ENCODE measurements around the gene RAB11FIP3. TPM values are rescaled to one million over a fixed set of nuclear protein-coding genes. Genes with fewer than 3 reads are reported as not detected.

The RAB11FIP3 gene
- total and polyA plus RNA-seq, 9 of the 15 experiments (the other 6 are each of a cell fraction or from before 2014, with no cell fraction given) = 0.46 to 13.1 (median 4.3) TPM

DNA sequence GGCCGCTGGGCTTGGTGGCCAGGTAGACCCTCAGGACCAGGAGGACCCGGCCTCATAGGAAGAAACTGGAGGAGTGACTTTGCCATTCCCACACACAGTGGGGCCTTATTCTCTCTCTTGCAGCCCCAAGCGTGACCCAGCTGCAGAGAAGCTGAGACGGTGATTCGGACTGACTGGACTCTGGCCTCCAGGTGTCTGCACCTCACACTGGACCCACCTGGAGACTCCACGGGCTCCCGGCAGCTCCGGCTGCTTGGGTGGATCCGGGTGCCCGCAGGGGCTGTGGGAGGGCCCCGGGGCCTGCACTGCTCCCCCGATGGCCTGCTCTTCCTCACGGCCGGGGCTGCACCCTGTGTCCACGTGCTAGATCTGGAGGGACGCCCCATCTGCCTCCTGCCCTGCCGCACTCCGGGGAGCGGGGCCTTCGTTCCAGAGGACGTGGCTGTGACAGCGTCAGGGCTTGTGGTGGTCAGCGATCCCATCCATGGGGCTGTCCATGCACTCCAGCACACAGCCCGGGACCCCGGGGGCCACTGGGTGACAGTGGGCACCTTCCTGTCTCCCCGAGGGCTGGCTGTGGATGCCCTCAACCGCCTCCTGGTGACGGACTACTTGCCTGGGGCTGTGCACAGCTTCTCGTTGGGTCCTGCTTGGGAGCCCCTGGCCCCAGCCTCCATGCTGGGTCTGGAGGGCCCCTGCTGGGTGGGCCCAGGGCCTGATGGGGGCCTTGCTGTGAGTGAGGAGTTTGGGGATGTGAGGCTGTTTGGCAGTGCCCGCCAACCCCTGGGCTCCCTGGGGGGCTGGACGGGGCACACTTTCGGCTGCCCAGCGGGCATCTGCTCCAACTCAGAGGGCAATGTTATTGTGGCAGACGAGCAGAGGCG lies 142.2 kb downstream of the RAB11FIP3 start (continued):
- TF ChIP-seq ETV6 (IDR thresholded peaks at IDR 0.05; ENCODE audit: borderline replicate concordance in 1 of 2, low read depth in 2 of 2, low read length in 1 of 2) = no peak
- no peak for TF ChIP-seq ETV6 (CRISPR knock-in tag; IDR thresholded peaks at IDR 0.05; ENCODE audit: borderline replicate concordance)
- no peak for TF ChIP-seq OTX1 (CRISPR knock-in tag; IDR thresholded peaks at IDR 0.05)
- TF ChIP-seq HNRNPK (IDR thresholded peaks at IDR 0.05; ENCODE audit: low read depth, low read length, poor library complexity, severe bottlenecking) = no peak
- no peak for TF ChIP-seq ZNF41 (CRISPR knock-in tag; conservative IDR thresholded peaks at IDR 0.05)
- TF ChIP-seq, protein P1, sequence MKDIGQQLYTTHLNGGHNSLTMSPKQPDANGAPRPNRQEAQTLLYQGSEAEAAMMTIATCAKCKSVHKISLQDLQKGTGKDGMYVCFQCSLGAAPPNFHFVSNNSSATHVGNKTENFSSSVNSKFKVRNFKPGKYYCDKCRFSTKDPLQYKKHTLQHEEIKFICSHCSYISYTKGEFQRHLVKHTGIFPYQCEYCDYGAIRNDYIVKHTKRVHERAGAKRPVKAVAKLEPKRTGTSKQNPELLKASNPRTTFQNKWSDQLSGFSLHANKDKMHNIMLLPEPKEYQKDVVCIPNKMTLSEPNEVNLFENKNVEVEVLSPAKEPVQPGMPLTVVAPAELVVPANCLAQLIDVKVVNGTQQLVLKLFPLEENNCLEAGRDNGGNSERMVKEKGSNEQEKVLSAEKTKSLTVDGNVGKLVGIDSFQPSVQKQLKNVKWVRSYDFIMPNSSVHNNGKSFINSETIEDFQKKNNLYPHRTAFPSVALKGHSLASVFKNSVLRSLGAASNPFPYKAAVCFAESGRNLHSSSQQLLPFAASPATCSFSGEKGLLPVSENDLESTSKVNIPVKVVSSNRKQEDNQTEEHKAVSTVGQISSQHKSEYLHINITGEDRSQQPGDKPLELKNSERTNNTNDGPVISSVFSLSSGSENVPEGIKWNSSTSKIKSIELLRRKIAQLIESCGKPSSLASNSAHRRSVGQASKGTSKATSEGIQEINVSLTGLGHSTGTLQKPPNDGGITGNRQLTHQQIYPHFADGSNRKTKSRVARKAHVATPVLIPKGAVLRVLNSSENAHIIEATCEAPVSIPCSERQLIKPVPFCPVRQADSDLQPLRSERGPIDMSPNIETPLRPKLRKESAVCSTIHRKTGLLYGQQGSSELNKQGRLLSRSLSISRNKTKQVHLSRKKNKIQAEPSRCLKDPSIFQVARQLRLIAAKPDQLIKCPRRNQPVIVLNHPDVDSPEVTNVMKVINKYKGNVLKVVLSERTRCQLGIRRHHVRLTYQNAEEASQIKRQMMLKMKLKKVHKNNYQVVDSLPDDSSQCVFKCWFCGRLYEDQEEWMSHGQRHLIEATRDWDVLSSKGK (CRISPR knock-in tag; IDR thresholded peaks at IDR 0.05) = no peak
- peak; percentile 41 for TF ChIP-seq HMGN3 (IDR thresholded peaks at IDR 0.05; ENCODE audit: borderline replicate concordance, extremely low read depth, insufficient read length, low read depth, low read length)
- TF ChIP-seq ZNF174 (CRISPR knock-in tag; IDR thresholded peaks at IDR 0.05) = no peak
- TF ChIP-seq, protein P2, sequence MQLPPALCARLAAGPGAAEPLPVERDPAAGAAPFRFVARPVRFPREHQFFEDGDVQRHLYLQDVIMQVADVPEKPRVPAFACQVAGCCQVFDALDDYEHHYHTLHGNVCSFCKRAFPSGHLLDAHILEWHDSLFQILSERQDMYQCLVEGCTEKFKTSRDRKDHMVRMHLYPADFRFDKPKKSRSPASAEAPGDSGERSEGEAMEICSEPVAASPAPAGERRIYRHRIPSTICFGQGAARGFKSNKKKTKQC (CRISPR knock-in tag; IDR thresholded peaks at IDR 0.05) = no peak
- TF ChIP-seq EP400 (IDR thresholded peaks at IDR 0.05) = 0 out of 2 replicates have a peak, but pooled peaks have one; percentile 12
- TF ChIP-seq, protein P3, sequence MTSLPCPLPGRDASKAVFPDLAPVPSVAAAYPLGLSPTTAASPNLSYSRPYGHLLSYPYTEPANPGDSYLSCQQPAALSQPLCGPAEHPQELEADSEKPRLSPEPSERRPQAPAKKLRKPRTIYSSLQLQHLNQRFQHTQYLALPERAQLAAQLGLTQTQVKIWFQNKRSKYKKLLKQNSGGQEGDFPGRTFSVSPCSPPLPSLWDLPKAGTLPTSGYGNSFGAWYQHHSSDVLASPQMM (CRISPR knock-in tag; IDR thresholded peaks at IDR 0.05) = no peak
- TF ChIP-seq XRCC3 (IDR thresholded peaks at IDR 0.05) = no peak
- TF ChIP-seq, protein P4, sequence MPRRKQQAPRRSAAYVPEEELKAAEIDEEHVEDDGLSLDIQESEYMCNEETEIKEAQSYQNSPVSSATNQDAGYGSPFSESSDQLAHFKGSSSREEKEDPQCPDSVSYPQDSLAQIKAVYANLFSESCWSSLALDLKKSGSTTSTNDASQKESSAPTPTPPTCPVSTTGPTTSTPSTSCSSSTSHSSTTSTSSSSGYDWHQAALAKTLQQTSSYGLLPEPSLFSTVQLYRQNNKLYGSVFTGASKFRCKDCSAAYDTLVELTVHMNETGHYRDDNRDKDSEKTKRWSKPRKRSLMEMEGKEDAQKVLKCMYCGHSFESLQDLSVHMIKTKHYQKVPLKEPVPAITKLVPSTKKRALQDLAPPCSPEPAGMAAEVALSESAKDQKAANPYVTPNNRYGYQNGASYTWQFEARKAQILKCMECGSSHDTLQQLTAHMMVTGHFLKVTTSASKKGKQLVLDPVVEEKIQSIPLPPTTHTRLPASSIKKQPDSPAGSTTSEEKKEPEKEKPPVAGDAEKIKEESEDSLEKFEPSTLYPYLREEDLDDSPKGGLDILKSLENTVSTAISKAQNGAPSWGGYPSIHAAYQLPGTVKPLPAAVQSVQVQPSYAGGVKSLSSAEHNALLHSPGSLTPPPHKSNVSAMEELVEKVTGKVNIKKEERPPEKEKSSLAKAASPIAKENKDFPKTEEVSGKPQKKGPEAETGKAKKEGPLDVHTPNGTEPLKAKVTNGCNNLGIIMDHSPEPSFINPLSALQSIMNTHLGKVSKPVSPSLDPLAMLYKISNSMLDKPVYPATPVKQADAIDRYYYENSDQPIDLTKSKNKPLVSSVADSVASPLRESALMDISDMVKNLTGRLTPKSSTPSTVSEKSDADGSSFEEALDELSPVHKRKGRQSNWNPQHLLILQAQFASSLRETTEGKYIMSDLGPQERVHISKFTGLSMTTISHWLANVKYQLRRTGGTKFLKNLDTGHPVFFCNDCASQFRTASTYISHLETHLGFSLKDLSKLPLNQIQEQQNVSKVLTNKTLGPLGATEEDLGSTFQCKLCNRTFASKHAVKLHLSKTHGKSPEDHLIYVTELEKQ (CRISPR knock-in tag; IDR thresholded peaks at IDR 0.05) = no peak
- peak; percentile 18; the same call in 1 of the 2 replicates for TF ChIP-seq ZNF644 (tag; IDR thresholded peaks at IDR 0.05; ENCODE audit: low read depth)
- TF ChIP-seq ZKSCAN8 (CRISPR knock-in tag; IDR thresholded peaks at IDR 0.05) = no peak
- no peak for TF ChIP-seq MAFG (tag; conservative IDR thresholded peaks at IDR 0.05)
- 0 out of 2 replicates have a peak, but pooled peaks have one; percentile 26 for TF ChIP-seq ZNF197 (CRISPR knock-in tag; IDR thresholded peaks at IDR 0.05; ENCODE audit: low read depth)

Measured in K562 (cell line).